Right atrium auricular region (tissue), 2 donors: ENCODE results near the gene ZNF3. TPM values are rescaled to one million over a fixed set of nuclear protein-coding genes. Genes with fewer than 3 reads are reported as not detected.

ENCODE experiments used
- DNase-seq: peaks from one replicate; pipeline ENCODE4 v3.0.0-alpha.2; 2019; ENCODE audit warnings: low spot score
- H3K27ac ChIP-seq, 2 donors: fragments of 200-600 bp; sonication (generic); 1 replicate in 1 of 2; 2 replicates in 1 of 2; pipeline ENCODE4 v1.5.1; 2016 to 2019
- H3K27me3 ChIP-seq, 2 donors: fragments of 200-600 bp; sonication (generic); one replicate each; pipeline versions ENCODE4 v1.5.1 to v1.6.0; 2017 to 2019
- H3K36me3 ChIP-seq: fragments of 200-600 bp; sonication (generic); one replicate; pipeline ENCODE4 v1.5.1; 2016
- H3K4me1 ChIP-seq, 2 donors: fragments of 200-600 bp; sonication (generic); one replicate each; pipeline versions ENCODE4 v1.5.1 to v1.6.0; 2017 to 2019
- H3K4me3 ChIP-seq, 2 donors: fragments of 200-600 bp; sonication (generic); 1 replicate in 1 of 2; 2 replicates in 1 of 2; pipeline ENCODE4 v1.5.1; 2017 to 2019; ENCODE audit warnings: mild to moderate bottlenecking in 1 of 2, moderate library complexity in 1 of 2
- H3K9me3 ChIP-seq, 2 donors: fragments of 200-600 bp; sonication (generic); one replicate each; pipeline ENCODE4 v1.5.1; 2019
- total RNA-seq, 2 donors: library from RNA; depleted of rRNA; stranded (reverse); fragments of >200 nt; gene quantifications; one replicate each; pipeline ENCODE4 v1.1.0, GENCODE V29; 2016
- TF ChIP-seq, protein P1 (sequence below), 2 donors: fragments of 200-600 bp; sonication (generic); IDR thresholded peaks; one replicate each; pipeline ENCODE4 v1.5.1; 2019; ENCODE audit warnings: antibody characterized with exemption in 2 of 2

Gene ZNF3
- total RNA-seq, 2 donors from 2014 or later, result 11.8 to 16.1 TPM

DNA sequence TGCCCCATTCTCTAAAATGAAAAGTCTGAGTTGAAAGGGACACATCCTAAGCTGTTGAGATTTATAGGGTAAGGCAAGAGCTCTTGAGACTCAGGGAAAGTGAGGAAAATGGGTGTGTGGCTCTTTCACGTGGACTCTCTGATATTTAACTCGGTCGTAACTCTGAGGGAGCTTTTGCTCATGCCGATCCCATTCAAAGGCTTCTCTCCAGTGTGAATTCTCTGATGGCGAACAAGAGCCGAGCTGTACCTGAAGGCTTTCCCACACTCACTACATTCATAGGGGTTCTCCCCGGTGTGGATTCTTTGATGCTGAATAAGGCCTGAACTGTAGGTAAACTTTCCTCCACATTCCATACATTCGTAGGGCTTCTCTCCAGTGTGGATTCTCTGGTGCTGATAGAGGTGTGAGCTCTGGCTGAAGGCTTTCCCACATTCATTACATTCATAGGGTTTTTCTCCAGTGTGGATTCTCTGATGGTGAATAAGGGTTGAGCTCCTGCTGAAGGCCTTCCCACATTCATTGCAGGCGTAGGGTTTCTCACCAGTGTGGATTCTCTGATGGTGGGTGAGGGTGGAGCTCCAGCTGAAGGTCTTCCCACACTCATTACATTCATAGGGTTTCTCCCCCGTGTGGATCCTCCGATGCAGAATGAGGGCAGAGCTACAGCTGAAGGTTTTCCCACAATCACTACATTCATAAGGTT, 10.4 kb downstream of the ZNF3 start:
- no peak for DNase-seq
- Histone ChIP-seq H3K9me3 (peaks cover 14 to 32% of the 10 kb centered on the region in 2 donors), H3K4me3 (no peak overlapping the region), H3K27ac (no peak overlapping the region), H3K27me3 (no peaks in the 10 kb centered on the region), H3K36me3 (peaks cover 75% of the 10 kb centered on the region), H3K4me1 (no peaks in the 10 kb centered on the region)
- TF ChIP-seq, protein P1, sequence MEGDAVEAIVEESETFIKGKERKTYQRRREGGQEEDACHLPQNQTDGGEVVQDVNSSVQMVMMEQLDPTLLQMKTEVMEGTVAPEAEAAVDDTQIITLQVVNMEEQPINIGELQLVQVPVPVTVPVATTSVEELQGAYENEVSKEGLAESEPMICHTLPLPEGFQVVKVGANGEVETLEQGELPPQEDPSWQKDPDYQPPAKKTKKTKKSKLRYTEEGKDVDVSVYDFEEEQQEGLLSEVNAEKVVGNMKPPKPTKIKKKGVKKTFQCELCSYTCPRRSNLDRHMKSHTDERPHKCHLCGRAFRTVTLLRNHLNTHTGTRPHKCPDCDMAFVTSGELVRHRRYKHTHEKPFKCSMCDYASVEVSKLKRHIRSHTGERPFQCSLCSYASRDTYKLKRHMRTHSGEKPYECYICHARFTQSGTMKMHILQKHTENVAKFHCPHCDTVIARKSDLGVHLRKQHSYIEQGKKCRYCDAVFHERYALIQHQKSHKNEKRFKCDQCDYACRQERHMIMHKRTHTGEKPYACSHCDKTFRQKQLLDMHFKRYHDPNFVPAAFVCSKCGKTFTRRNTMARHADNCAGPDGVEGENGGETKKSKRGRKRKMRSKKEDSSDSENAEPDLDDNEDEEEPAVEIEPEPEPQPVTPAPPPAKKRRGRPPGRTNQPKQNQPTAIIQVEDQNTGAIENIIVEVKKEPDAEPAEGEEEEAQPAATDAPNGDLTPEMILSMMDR (IDR thresholded peaks at IDR 0.05), result no peak

DNA sequence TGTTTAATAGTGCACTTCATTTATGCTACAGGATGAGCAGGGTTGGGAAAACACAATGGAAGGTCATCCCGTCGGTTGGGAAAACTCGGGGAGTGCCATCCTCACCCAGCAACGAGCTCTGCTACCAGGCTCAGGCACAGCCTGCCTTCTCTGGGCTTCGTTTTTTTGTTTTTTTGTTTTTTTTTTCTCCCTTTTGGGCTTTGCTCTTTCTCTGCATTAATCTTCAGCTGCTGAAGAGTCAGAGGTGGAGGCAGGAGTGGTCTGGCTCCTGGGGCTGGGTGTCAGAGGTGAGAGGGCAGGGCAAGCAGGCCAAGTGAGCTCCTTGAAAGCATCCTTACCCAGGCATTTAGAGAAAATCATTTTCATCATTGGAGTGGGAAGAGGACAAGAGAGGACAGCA, 11.5 kb downstream of the ZNF3 start:
- peaks cover 63% of the 10 kb centered on the region for H3K36me3 ChIP-seq
- H3K27me3 ChIP-seq, result no peaks in the 10 kb centered on the region
- H3K4me1 ChIP-seq, result peaks cover 0 to 11% of the 10 kb centered on the region in 2 donors
- TF ChIP-seq, protein P1 (IDR thresholded peaks at IDR 0.05), result no peak
- H3K27ac ChIP-seq, result no peak overlapping the region
- no peak overlapping the region for H3K4me3 ChIP-seq
- peaks cover 14 to 32% of the 10 kb centered on the region in 2 donors for H3K9me3 ChIP-seq
- no peak for DNase-seq

DNA sequence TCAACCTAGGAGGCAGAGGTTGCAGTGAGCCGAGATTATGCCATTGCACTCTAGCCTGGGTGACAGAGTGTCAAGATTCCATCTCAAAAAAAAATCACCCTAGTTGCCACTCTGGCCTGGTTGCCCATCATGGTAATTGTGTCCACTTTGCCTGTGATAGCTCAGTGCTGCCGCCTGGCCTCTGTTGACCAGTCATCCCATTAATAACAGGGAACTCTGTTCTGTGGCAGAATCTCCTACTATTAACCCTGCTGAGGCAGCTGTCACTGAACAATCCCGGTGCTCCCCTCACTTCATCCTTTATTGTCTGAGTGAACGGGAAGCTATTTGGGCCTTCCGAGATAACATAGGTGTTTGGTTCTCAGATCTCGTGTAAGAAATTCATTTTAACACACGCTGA, 14.6 kb downstream of the ZNF3 start:
- H3K4me3 ChIP-seq, result no peak overlapping the region
- H3K27me3 ChIP-seq, result no peaks in the 10 kb centered on the region
- H3K9me3 ChIP-seq, result peaks cover 14 to 21% of the 10 kb centered on the region in 2 donors
- TF ChIP-seq, protein P1 (IDR thresholded peaks at IDR 0.05), result no peak
- no peak overlapping the region for H3K27ac ChIP-seq
- H3K4me1 ChIP-seq, result peaks cover 0 to 11% of the 10 kb centered on the region in 2 donors
- no peak for DNase-seq
- peaks cover 53% of the 10 kb centered on the region for H3K36me3 ChIP-seq

DNA sequence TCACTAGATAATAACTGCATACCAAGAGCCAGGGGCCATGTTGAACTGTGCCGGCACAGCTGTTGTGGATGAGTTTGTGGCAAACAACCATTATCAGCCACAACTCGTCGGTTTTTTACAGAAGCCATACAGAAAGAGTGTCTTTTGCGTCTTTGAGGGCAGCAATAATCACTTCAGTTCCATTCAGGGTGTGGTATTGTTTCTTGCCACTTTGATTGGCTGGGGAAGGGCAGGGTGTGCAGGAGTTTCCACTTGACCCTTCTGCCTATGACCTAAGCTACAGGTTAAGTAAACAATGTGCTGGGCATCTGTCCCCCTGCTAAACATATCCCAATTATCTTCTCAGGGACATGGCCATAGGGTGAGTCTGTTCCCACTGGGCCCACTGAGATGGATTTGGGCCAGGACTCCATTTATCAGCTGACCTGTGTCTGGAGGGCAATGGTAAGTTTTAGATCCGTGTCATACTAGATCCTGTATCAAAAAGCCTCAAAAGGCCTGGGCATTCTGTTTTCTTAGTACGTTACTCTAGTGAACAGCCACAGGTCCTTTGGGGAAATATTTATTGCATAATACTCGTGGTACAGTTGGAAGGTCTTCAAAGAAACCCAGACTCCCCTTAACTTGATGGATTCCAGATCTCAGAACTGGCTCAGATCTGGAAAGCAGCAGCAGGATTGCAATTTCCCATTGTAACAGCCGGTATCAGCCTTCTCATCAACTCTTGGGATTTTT, 15.9 kb downstream of the ZNF3 start:
- H3K27ac ChIP-seq, result peak overlapping the region in 1 of 2 donors; percentile 46
- peaks cover 51% of the 10 kb centered on the region for H3K36me3 ChIP-seq
- H3K9me3 ChIP-seq, result peaks cover 2 to 8% of the 10 kb centered on the region in 2 donors
- H3K4me3 ChIP-seq, result no peak overlapping the region
- TF ChIP-seq, protein P1 (IDR thresholded peaks at IDR 0.05), result no peak
- no peaks in the 10 kb centered on the region for H3K27me3 ChIP-seq
- peaks cover 0 to 11% of the 10 kb centered on the region in 2 donors for H3K4me1 ChIP-seq
- no peak for DNase-seq

DNA sequence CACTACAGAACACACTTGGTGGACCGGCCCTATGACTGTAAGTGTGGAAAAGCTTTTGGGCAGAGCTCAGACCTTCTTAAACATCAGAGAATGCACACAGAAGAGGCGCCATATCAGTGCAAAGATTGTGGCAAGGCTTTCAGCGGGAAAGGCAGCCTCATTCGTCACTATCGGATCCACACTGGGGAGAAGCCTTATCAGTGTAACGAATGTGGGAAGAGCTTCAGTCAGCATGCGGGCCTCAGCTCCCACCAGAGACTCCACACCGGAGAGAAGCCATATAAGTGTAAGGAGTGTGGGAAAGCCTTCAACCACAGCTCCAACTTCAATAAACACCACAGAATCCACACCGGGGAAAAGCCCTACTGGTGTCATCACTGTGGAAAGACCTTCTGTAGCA, 17.4 kb downstream of the ZNF3 start:
- H3K27me3 ChIP-seq, result no peaks in the 10 kb centered on the region
- H3K4me1 ChIP-seq, result peaks cover 0 to 11% of the 10 kb centered on the region in 2 donors
- TF ChIP-seq, protein P1 (IDR thresholded peaks at IDR 0.05), result no peak
- no peak overlapping the region for H3K4me3 ChIP-seq
- no peak for DNase-seq
- H3K36me3 ChIP-seq, result peaks cover 49% of the 10 kb centered on the region
- H3K27ac ChIP-seq, result no peak overlapping the region
- H3K9me3 ChIP-seq, result no peaks in the 10 kb centered on the region
